GM12878 (cell line): ENCODE data around the gene LYZL1.

Source experiments
- NR2C1 ChIP-seq: fragments of 450-650 bp; IDR thresholded peaks from 2 replicates; pipeline ENCODE4 v1.6.1; 2017; ENCODE audit warnings: antibody characterized with exemption, mild to moderate bottlenecking, moderate library complexity
- SMARCA5 ChIP-seq: fragments of 450-650 bp; IDR thresholded peaks from 2 replicates; pipeline ENCODE4 v1.6.1; 2017; ENCODE audit warnings: mild to moderate bottlenecking

DNA sequence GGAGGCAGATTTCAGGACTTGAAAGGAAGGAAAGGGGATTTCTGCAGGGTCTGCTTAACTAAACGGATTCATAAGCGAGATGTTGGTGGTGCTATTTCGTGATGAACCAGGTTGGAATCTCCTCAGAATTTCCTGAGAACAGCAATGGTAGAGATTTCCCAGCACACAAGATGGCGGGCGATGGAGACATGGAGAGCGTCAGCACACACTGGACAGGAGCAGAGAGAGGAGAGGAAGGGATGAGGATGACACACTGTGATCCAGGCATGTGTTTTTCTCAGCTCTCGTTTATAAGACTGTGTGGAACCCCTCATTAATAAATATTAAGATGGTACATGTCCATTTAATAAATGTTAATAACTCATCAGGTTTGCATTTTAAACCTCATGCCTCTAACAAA, 43.9 kb upstream of the LYZL1 start:
- no peak for TF ChIP-seq NR2C1
- TF ChIP-seq SMARCA5 = no peak
